Hepatocyte (in vitro differentiated cells): Measurements from ENCODE around the gene CFL2. TPM values are rescaled to one million over a fixed set of nuclear protein-coding genes. Genes with fewer than 3 reads are reported as not detected.
A peak's percentile ranks its signal among the peaks of the same experiment; 100 is the strongest.

Experiments used
- DNase-seq: peaks from one replicate; pipeline ENCODE4 v3.0.0-alpha.2; 2016; ENCODE audit warnings: low spot score
- H2AFZ ChIP-seq: fragments of 200-600 bp; sonication (generic); 2 replicates; pipeline ENCODE4 v1.6.0; 2016; ENCODE audit warnings: antibody characterized with exemption, mild to moderate bottlenecking
- H3K27ac ChIP-seq: fragments of 200-600 bp; sonication (generic); 2 replicates; pipeline ENCODE4 v1.5.1; 2016; ENCODE audit warnings: mild to moderate bottlenecking
- H3K27me3 ChIP-seq: fragments of 200-600 bp; sonication (generic); 2 replicates; pipeline ENCODE4 v1.6.1; 2016
- H3K36me3 ChIP-seq: fragments of 200-600 bp; sonication (generic); replicated peaks from 2 replicates; pipeline ENCODE4 v1.5.1; 2016; ENCODE audit warnings: low read depth; ENCODE audit not compliant: insufficient read depth
- H3K4me1 ChIP-seq: fragments of 200-600 bp; sonication (generic); 2 replicates; pipeline ENCODE4 v1.5.1; 2016; ENCODE audit warnings: mild to moderate bottlenecking, moderate library complexity; ENCODE audit not compliant: insufficient read depth
- H3K4me2 ChIP-seq: fragments of 200-600 bp; sonication (generic); 2 replicates; pipeline ENCODE4 v1.6.0; 2016
- H3K4me3 ChIP-seq: fragments of 200-600 bp; sonication (generic); 2 replicates; pipeline ENCODE4 v1.5.1; 2016; ENCODE audit warnings: mild to moderate bottlenecking
- H3K79me2 ChIP-seq: fragments of 200-600 bp; sonication (generic); 2 replicates; pipeline ENCODE4 v1.6.0; 2017; ENCODE audit warnings: mild to moderate bottlenecking
- H3K9me2 ChIP-seq: fragments of 200-600 bp; sonication (generic); replicated peaks from 2 replicates; pipeline ENCODE4 v1.6.0; 2017; ENCODE audit warnings: mild to moderate bottlenecking; ENCODE audit not compliant: insufficient read depth
- H3K9me3 ChIP-seq: fragments of 200-600 bp; sonication (generic); 2 replicates; pipeline ENCODE4 v1.5.1; 2016; ENCODE audit warnings: low read depth, mild to moderate bottlenecking
- H4K20me1 ChIP-seq: fragments of 200-600 bp; sonication (generic); 2 replicates; pipeline ENCODE4 v1.6.0; 2016; ENCODE audit warnings: mild to moderate bottlenecking; ENCODE audit not compliant: insufficient read depth, poor library complexity, severe bottlenecking
- CTCF ChIP-seq: fragments of 200-600 bp; sonication (generic); IDR thresholded peaks from 2 replicates; pipeline ENCODE4 v1.5.1; 2016; ENCODE audit warnings: antibody characterized with exemption, mild to moderate bottlenecking; ENCODE audit not compliant: poor library complexity
- EZH2 ChIP-seq: fragments of 200-600 bp; sonication (generic); IDR thresholded peaks from 2 replicates; pipeline ENCODE4 v1.6.1; 2016; ENCODE audit warnings: antibody characterized with exemption, mild to moderate bottlenecking, borderline replicate concordance
- EZH2phosphoT487 ChIP-seq: fragments of 200-600 bp; sonication (generic); IDR thresholded peaks from one replicate; pipeline ENCODE4 v1.6.1; 2018; ENCODE audit warnings: antibody characterized with exemption, mild to moderate bottlenecking, low read depth, moderate library complexity; ENCODE audit not compliant: unreplicated experiment, severe bottlenecking
- WGBS: methylation state at CpG from one replicate; pipeline ENCODE4 v1.1.6; 2016; ENCODE audit warnings: low lambda C conversion rate; ENCODE audit errors: missing lambda C conversion rate; 5-methylcytosine and 5-hydroxymethylcytosine counted together
- polyA plus RNA-seq: library from polyadenylated mRNA; unstranded; fragments of >200 nt; fragmentation: Nextera tagmentation; extraction: Ambion mirVana; gene quantifications from 2 replicates; pipeline ENCODE4 v1.2.1, GENCODE V29; 2016
- total RNA-seq: library from RNA; depleted of rRNA; stranded (reverse); fragments of >200 nt; gene quantifications from 2 replicates; pipeline ENCODE4 v1.2.3, GENCODE V29; 2014

CFL2 gene
- total and polyA plus RNA-seq, 2 experiments from 2014 or later = 39.5 to 46.6 TPM

GRCh38 chr14:34722723-34723545 lies 8.5 kb upstream of the CFL2 start:
- H3K27ac ChIP-seq = no peak overlapping the region
- peak; percentile 53 for DNase-seq
- H3K4me3 ChIP-seq = no peak overlapping the region
- WGBS = 14% methylated on average over 10 of the region's 10 CpGs
- H4K20me1 ChIP-seq = no peaks in the 10 kb centered on the region
- no peaks in the 10 kb centered on the region for H3K9me2 ChIP-seq
- peak overlapping the region; percentile 31 for H2AFZ ChIP-seq
- peak overlapping the region; percentile 55 for H3K4me2 ChIP-seq
- H3K79me2 ChIP-seq = no peaks in the 10 kb centered on the region
- H3K4me1 ChIP-seq = no peaks in the 10 kb centered on the region
- H3K27me3 ChIP-seq = no peaks in the 10 kb centered on the region
- peak; percentile 74 for TF ChIP-seq CTCF
- no peak for TF ChIP-seq EZH2phosphoT487
- no peak for TF ChIP-seq EZH2
- no peaks in the 10 kb centered on the region for H3K36me3 ChIP-seq
- H3K9me3 ChIP-seq = no peaks in the 10 kb centered on the region

GRCh38 chr14:34721129-34721528 lies 6.7 kb upstream of the CFL2 start:
- Histone ChIP-seq H2AFZ (no peak overlapping the region), H3K27ac (no peak overlapping the region), H3K4me2 (no peak overlapping the region), H3K4me3 (no peak overlapping the region), H3K9me2 (no peaks in the 10 kb centered on the region), H3K36me3 (no peaks in the 10 kb centered on the region), H3K4me1 (no peaks in the 10 kb centered on the region), H3K9me3 (no peaks in the 10 kb centered on the region), H4K20me1 (no peaks in the 10 kb centered on the region), H3K27me3 (no peaks in the 10 kb centered on the region), H3K79me2 (no peaks in the 10 kb centered on the region)
- TF ChIP-seq EZH2 = no peak
- no peak for TF ChIP-seq EZH2phosphoT487
- TF ChIP-seq CTCF = no peak
- no peak for DNase-seq
- 84% methylated on average over 2 of the region's 2 CpGs for whole genome bisulfite sequencing

GRCh38 chr14:34718750-34719304 lies 4.4 kb upstream of the CFL2 start:
- no peak overlapping the region for H3K27ac ChIP-seq
- H3K4me3 ChIP-seq = no peak overlapping the region
- H3K9me2 ChIP-seq = no peaks in the 10 kb centered on the region
- DNase-seq = no peak
- H3K4me2 ChIP-seq = no peak overlapping the region
- no peaks in the 10 kb centered on the region for H3K27me3 ChIP-seq
- no peak overlapping the region for H2AFZ ChIP-seq
- TF ChIP-seq CTCF (no peak), EZH2 (no peak), EZH2phosphoT487 (no peak)
- 87% methylated on average over 4 of the region's 4 CpGs for WGBS
- no peaks in the 10 kb centered on the region for H3K79me2 ChIP-seq
- no peaks in the 10 kb centered on the region for H3K36me3 ChIP-seq
- no peaks in the 10 kb centered on the region for H3K9me3 ChIP-seq
- H4K20me1 ChIP-seq = no peaks in the 10 kb centered on the region
- no peaks in the 10 kb centered on the region for H3K4me1 ChIP-seq
